Lung (tissue), 12 donors: ENCODE data around the gene LILRB1. TPM values are rescaled to one million over a fixed set of nuclear protein-coding genes. Genes with fewer than 3 reads are reported as not detected.

Experiments used
- ATAC-seq: fragments of 200-7000 bp; cut with Tn5 transposase; one replicate; pipeline ENCODE4 v1.9.1; 2020; ENCODE audit warnings: moderate number of reproducible peaks; ENCODE audit not compliant: insufficient read depth, low FRiP score
- DNase-seq, 3 donors: peaks; one replicate each; pipeline ENCODE4 v3.0.0-alpha.2; 2013 to 2017
- H3K27ac ChIP-seq, 2 donors: one replicate each; pipeline ENCODE4 v1.5.1; 2013; ENCODE audit warnings: mild to moderate bottlenecking in 2 of 2, moderate library complexity in 2 of 2, control low read depth in 1 of 2, inconsistent platforms in 1 of 2, low read depth in 1 of 2, low read length in 1 of 2
- H3K27me3 ChIP-seq, 3 donors: one replicate each; pipeline ENCODE4 v1.5.1; 2013; ENCODE audit warnings: low read length in 2 of 3; ENCODE audit not compliant: control insufficient read depth in 3 of 3, insufficient read depth in 3 of 3
- H3K36me3 ChIP-seq, 4 donors: one replicate each; pipeline ENCODE4 v1.5.1; 2013; ENCODE audit warnings: low read length in 4 of 4, mild to moderate bottlenecking in 1 of 4, moderate library complexity in 1 of 4; ENCODE audit not compliant: control insufficient read depth in 4 of 4, insufficient read depth in 4 of 4
- H3K4me1 ChIP-seq, 5 donors: one replicate each; pipeline ENCODE4 v1.5.1; 2013; ENCODE audit warnings: low read length in 5 of 5, mild to moderate bottlenecking in 2 of 5, moderate library complexity in 1 of 5; ENCODE audit not compliant: control insufficient read depth in 5 of 5, insufficient read depth in 5 of 5
- H3K4me3 ChIP-seq: one replicate; pipeline ENCODE4 v1.5.1; 2013; ENCODE audit warnings: mild to moderate bottlenecking, control low read depth, moderate library complexity
- H3K9ac ChIP-seq, 2 donors: one replicate each; pipeline ENCODE4 v1.5.1; 2013; ENCODE audit warnings: low read length in 2 of 2, control low read depth in 1 of 2; ENCODE audit not compliant: insufficient read depth in 1 of 2
- H3K9me3 ChIP-seq, 4 donors: one replicate each; pipeline ENCODE4 v1.5.1; 2013; ENCODE audit warnings: low read length in 3 of 4, mild to moderate bottlenecking in 1 of 4, moderate library complexity in 1 of 4; ENCODE audit not compliant: control insufficient read depth in 4 of 4, insufficient read depth in 3 of 4
- CTCF ChIP-seq: IDR thresholded peaks from 2 replicates; pipeline ENCODE4 v1.5.1; 2012; ENCODE audit warnings: mild to moderate bottlenecking; ENCODE audit errors: control extremely low read depth, extremely low read depth
- WGBS, 2 donors: extraction: QIAGEN DNeasy Blood & Tissue Kit; methylation state at CpG; one replicate each; pipeline ENCODE4 v1.1.7; 2013; 5-methylcytosine and 5-hydroxymethylcytosine counted together
- polyA plus RNA-seq, 2 donors: library from polyadenylated mRNA; stranded (reverse); fragments of 200-250 nt; gene quantifications; one replicate each; pipeline ENCODE4 v1.2.1, GENCODE V29; 2013
- total RNA-seq, 2 donors: library from RNA; depleted of rRNA in 1 of 2; stranded (reverse); fragments of >200 nt in 1 of 2; gene quantifications; one replicate each; pipeline ENCODE4 v1.2.1, GENCODE V29; 2014 to 2021
- donor health status: control.
- donor health status: control.
- donor health status: Bipolar disorder and iron deficiency.
- donor health status: healthy.
- donor health status: DM: yes; HTN: yes; CAD: no.

Gene LILRB1
- total and polyA plus RNA-seq, 4 donors = 5.1 to 90.5 (median 20.7) TPM

- WGBS, 2 donors = 89 to 90% methylated on average over 19 of the region's 19 CpGs
- no peak overlapping the region for H3K9ac ChIP-seq
- no peak overlapping the region for H3K27ac ChIP-seq
- ATAC-seq = no peak
- H3K4me3 ChIP-seq = no peak overlapping the region
- peaks cover 0 to 4% (median 0%) of the 10 kb centered on the region in 4 donors for H3K9me3 ChIP-seq
- no peak for TF ChIP-seq CTCF
- H3K4me1 ChIP-seq = no peaks in the 10 kb centered on the region
- H3K36me3 ChIP-seq = no peaks in the 10 kb centered on the region
- no peaks in the 10 kb centered on the region for H3K27me3 ChIP-seq
- no peak for DNase-seq
Observed at GRCh38 chr19:54646331-54646841, 16.1 kb downstream of the LILRB1 start.

- Histone ChIP-seq H3K9ac (no peak overlapping the region), H3K4me3 (no peak overlapping the region), H3K9me3 (peaks cover 0 to 1% (median 0%) of the 10 kb centered on the region in 4 donors), H3K27ac (no peak overlapping the region), H3K36me3 (no peaks in the 10 kb centered on the region), H3K27me3 (no peaks in the 10 kb centered on the region), H3K4me1 (no peaks in the 10 kb centered on the region)
- ATAC-seq = no peak
- no peak for DNase-seq
- 59 to 61% methylated on average over 4 of the region's 4 CpGs for WGBS, 2 donors
- no peak for TF ChIP-seq CTCF
Observed at GRCh38 chr19:54648129-54648528, 17.8 kb downstream of the LILRB1 start.

DNA sequence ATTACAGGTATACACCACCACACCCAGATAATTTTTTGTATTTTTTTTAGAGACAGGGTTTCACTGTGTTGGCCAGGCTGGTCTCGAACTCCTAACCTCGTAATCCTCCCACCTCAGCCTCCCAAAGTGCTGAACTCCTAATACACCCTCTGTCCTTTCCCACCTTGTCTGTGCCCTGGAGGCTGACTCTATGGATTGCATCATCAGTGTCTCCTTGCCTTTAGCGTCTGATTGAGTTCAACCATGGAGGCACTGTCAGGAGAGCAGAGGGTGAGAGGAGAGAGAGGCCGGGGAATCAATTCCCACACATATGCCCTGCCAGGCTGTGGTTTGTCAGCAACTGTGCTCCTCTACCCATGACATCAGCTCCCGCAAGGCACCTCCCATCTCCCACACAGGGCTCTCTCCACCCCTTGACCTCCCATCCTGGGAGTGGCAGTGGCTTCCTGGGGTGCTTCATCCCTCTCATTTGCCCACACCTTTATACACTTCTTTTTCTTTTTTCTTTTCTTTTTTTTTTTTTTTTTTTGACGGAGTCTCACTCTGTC, 19.9 kb downstream of the LILRB1 start:
- 80 to 81% methylated on average over 6 of the region's 6 CpGs for WGBS, 2 donors
- Histone ChIP-seq H3K9me3 (peaks cover 0 to 1% (median 0%) of the 10 kb centered on the region in 4 donors), H3K27ac (no peak overlapping the region), H3K9ac (no peak overlapping the region), H3K4me3 (no peak overlapping the region), H3K36me3 (no peaks in the 10 kb centered on the region), H3K4me1 (no peaks in the 10 kb centered on the region), H3K27me3 (no peaks in the 10 kb centered on the region)
- TF ChIP-seq CTCF = no peak
- ATAC-seq (no peak), DNase-seq (no peak)
